HG02623 (cell line): Measurements from ENCODE around the gene FBXL17.

Experiments
- ATAC-seq: cut with Tn5 transposase; IDR thresholded peaks from one replicate; pipeline ENCODE4 v1.9.1; 2021; ENCODE audit warnings: moderate library complexity; ENCODE audit not compliant: unreplicated experiment

The FBXL17 gene

DNA sequence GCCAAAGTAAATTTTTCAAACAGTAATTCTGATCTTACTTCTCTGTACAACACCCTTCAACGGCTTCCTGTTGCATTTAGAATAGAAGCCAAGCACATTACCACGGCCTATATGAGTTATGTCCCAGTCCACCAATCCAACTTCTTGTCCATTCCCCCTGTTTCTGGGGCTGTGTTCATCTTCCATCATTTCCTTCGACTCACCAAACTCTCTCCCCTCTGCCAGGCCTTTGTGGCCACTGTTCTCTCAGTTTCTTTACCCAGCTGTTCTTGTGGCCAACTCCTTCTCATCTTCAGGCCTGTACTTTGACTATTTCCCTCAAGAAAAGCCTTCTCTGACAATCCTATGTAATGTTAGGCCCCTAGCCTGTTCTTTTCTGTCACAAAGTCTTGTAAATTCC lies 451.8 kb downstream of the FBXL17 start:
- ATAC-seq, result no peak

DNA sequence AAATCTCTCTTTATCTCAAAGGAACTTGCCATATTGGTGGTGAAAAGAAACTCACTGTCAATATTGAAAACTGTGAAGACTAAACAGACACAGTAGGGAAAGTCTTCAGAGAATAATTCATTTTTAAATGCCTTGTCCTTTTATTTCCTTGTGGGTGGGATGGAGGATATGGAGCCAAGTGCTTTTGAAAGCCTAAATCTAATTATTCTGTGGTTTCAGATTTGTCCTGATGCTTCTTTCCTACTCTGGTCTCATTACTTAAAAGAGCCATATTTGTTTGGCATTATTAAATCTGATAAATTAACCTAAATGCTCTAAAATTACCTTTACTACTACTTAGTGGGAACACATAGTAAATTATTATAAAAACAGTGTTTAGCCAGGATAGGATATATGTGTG lies 452.8 kb downstream of the FBXL17 start:
- ATAC-seq, result no peak

DNA sequence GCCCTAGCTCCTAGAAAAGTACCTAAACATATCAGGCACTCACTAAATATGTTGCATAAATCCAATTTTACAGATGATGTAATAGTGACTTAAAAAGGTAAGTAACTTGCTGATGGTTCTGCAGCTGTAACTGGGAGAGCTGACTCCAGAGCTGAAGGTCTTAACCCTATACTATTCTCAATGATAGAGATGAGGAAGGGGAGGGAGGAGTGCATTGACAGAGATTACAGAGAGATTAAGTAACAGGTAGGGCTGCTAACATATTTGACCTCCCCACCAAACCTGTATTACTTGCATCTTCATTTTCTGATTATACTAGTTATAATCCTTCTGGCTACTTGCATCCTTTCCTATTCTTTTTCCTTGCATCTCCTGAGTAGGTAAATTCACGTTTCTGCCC lies 455.8 kb downstream of the FBXL17 start:
- no peak for ATAC-seq

DNA sequence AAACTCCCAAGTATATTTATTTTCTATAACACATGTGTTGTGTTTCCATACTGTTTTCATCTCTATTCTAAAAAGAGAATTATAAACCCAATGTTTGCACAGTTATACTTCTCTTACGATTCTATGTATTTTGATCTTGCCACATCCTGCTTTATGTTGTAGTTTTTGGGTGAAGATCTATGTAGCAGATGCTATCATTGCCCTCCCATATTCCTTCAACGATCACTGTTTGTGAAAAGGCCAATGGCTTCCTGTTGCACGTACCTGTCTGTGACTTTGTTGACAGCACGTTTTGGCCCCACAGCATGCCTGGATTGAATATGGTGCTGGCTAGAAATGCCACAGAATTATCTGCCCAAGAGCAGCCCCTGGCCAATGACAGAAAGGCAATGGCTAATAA lies 456.7 kb downstream of the FBXL17 start:
- no peak for ATAC-seq

DNA sequence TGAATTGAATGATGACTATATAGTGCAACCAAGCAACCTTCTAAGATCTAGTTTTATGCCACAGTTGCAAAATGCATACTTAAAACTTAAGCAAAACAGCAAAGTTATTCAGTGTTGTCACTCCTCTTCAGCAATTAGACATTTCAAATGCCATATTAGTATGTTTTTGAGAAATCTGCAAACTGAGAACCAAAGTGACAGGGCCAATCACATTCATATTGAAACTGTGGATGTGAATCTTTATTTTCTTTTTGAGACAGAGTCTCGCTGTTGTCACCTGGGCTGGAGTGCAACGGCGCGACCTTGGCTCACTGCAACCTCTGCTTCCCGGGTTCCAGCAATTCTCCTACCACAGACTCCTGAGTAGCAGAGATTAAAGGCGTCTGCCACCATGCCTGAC lies 461.9 kb downstream of the FBXL17 start:
- ATAC-seq, result peak; percentile 41

DNA sequence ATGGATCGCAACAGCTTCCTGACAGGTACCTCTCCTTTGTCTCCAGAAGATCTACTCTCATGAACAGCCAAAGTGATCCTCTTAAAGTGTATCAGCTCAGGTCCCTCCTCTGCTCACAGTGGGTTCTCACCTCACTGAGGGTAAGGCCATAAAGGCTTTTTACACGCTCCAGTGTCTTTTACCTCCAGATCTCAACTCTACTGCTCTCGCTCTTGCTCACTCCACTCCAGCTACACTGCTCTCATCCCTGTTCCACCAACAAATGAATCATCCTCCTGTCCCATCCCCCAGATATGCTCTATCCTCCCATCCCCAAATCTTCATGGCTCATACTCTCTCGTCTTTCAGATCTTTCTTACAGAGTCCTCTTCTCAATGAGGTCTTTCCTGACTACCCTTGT lies 462.5 kb downstream of the FBXL17 start:
- no peak for ATAC-seq

DNA sequence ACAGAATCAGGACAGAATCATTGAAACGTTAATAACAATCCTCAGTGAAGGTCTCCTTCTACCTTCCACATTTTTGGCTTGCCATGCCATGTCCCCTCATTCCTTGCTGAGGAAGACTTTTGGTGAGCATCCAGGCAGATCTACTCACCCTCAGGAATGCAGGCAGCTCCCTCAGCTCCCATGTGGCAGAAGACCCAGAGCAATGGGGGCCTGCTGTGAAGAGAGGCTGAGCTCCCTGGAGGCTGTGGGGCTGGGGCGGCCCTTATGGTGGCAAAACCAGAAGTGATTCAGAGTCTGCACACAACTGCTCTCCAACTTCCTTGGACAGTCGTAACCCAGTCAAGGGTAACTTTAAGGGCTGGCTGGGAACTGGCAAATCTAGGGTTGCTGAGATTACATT lies 463.9 kb downstream of the FBXL17 start:
- no peak for ATAC-seq

DNA sequence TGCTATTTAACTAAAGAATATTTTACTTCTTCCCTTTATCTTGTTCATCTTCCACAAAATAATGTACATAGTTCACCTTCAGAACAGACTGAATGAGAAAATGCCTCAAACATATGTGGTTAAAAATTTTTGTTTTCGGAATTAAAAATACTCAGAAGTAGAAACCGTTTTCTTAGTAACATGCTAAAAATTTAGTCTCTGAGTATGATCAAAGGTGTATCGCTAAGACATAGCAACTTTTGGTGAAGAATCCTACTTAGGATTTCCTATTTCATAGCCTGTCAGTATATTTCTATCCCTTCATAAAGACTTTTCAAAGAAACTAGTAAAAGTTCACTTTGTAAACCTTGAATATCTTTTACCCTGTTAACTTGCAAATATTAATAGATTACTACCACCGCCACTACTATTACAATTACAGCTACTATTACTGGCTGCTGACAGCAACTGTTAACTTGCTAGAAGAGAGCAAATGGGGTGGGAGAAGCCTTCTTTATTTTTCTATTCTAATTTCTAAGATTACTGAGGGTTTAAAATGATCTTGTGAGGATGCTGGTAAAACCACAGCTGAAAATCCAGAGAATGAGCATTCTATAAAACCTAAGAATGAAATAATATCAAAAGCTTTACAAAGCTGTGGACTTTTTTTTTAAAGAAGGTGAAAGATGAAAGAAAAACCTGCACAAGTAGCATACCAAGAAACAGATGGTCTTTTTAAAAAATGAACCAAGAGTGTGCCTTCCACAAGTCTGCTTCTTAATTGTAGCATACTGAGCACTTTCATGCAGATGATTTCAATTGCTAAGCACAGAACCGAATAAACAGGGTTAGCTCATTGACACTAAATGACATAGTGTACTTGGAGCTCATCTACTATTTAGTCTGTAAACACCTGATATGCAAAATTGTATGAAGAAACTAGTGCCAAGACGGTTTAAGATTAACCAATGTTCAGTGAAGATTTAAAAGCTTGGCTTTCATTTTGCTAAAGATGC lies 464.9 kb downstream of the FBXL17 start:
- no peak for ATAC-seq

DNA sequence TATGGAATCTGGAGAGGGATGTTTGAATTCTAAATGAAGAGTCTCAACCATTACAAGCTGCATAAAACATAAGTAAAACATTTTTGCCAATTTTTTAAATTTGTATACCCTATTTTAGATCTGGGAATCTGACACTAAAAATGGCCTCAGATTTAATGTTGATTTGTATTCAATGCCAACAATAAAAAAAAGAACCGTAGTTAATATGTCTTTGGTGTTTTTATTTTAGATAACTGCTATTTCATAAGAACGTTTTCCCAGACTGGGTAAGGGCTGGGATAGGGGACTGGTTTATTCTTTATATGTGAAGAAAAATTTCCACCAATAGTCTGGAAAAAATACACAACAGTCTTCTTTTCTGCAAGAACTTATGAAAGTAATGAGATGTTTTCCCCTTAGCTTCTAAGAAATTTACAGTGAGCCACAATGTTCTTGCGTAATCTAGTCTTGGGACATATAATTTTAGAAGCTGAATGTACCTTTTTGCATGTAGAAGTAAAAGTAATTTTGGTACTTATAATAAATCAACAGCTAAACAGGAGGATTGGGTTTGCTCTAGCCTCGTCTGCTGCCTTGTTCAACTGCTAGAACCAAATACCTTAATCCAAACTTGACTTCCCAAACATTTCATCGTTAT lies 466.6 kb downstream of the FBXL17 start:
- ATAC-seq, result no peak

DNA sequence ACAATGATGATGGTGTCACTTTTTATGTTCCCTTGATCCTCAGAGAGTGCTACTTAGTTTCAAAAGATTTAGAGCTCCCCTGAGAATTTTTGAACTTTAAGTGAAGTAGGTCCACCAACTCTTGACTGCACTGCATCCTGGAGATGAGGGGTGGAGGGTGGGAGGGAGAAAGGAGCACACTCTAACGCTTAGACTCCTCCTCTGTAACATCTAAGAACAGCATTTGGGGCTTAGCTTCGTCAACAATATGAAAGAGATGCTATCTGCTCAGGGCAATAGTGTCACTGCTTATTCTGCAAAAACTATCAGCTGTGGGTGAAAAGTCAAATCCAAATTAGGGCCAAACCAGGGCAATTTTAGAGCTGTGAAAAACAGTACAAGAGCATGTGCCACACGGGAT lies 468.4 kb downstream of the FBXL17 start:
- ATAC-seq, result no peak

DNA sequence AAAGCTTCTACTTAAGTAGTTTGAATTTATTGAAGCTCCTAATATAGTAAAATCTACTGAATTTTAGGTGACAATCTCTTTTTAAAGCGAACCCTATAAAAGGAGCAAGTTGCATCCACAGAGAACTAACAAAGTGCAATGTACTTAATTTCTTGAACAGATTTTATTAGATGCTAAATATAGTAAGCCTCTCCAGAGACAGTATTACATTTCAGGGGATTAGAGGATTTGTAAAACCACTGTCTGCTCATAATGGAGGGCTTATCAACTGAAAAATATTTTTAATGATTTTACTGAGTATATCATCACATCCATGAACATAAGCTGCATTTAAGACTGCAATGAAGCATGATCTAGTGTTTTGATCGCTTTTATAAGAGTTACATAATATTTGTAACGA lies 481.2 kb downstream of the FBXL17 start:
- ATAC-seq, result no peak

DNA sequence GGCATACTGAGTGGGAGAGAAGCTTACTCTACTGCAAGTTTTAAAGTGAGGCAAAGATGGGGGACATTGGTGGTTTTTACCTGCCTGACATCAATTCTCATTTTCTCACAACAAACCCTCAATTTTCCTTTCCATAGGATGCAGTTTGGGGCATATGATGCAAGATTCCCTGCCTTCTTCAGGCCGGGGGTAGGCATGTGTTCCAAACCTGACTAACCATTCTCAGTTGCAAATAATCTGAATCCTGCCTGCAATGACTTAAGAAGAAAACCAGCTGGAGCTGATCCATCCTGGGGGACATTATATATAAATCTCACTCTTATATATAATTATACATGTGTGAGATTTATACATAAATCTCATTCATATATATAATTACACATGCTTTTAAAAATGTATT lies 487.5 kb downstream of the FBXL17 start:
- no peak for ATAC-seq

DNA sequence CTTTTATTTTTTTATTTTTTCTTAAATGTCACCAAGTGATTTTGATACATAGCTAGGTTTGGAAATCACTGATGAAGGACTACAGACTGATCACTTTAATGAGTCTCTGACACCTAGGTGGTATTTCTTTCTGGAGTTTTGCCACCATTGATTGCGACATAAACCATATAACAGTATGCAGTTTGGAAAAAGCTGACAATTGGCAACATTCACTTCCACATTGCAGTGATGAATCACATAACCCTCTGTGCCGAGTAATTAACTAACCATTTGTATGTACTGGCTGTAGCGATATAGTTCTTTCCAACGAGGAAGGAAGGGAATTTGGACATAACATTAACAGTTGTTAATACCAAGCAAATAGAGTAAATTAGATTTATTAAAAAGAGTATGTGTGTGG lies 488.3 kb downstream of the FBXL17 start:
- ATAC-seq, result no peak

DNA sequence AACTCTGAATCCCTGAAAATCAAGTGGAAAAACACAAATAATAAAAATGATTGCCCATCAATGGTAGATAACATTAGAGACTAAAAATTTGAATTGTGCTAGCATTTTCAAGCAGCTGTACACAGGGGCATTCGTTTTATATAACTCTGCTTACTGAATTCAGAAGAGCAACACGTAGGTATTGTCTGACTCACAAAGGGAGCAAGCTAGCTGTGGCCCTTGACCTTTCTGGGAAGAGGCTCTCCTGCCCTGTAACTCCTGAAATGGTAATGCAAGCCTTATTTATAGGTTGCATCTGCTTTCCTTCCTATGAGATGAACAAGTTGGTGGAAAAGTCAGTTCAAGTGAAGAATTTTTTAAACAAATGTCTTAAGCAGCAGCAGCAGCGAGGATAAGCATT lies 492.5 kb downstream of the FBXL17 start:
- ATAC-seq, result no peak

DNA sequence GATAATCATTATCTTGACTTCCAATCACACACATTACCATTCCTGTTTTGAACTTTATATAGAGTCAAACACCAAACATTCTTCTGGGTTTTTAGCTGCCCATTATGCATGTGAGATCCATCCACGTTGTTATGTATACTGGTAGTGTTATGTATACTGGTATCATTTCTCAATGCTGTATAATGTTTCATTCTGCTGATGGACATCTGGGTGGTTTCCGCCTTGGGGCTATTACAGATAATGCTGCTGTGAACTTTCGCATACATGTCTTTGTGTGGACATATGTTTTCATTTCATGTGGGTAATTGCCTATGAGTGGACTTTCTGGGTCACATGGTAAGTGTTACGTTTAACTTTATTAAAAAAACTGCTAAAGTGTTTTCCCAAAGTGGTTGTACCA lies 493.4 kb downstream of the FBXL17 start:
- no peak for ATAC-seq

DNA sequence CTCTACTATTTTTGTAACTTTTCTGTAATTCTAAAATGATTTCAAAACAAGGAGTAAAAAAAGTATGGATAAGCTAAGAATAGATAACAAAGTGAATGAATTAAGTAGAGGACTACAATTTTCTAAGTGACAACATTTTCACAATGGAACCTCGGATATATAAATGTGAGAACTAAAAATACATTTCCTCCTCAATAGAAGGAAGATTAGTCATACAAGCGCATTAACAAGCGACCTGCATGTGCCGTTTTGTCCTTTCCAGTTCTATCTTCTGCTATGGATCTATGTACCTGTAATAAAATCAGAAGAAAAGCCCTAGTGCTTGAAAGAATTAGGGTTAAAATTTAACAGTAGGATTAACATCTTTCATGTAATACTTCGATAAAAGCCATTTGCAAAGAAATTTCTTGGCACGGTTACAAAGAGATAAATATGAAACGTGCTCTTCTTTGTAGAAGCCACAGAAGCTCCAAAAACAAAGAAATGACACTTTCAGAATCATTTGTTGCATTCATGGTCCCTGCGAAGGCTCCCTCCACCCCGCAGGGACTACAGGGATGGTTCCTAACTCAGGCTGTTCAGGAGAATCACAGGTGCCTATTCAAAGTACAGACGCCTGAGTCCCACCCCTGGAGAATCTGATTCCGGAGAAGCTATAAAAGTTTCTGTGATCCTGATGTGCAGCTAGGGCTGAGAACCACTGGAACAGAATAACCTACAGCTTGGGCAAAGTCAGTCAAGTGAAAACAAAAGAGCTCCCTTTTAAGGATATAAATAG lies 494.5 kb downstream of the FBXL17 start:
- ATAC-seq, result no peak

DNA sequence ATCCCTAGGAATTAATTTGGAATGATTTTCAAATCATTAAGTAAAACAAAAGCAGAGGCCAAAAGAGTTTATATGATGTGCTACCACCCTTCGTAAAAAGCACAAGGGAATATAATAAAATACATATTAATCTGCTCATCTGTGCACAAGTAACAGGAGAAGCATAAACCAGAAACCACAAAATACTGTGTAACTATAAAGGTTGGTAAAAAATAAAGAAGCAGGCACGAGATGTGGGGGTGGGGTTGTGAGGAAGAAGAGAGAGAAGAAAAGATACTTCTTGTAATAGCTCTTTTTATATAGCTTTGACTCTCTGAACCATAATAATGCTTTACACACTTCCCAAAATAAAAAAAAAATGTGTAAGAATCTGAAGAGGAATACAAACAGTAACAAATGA lies 496.3 kb downstream of the FBXL17 start:
- no peak for ATAC-seq

DNA sequence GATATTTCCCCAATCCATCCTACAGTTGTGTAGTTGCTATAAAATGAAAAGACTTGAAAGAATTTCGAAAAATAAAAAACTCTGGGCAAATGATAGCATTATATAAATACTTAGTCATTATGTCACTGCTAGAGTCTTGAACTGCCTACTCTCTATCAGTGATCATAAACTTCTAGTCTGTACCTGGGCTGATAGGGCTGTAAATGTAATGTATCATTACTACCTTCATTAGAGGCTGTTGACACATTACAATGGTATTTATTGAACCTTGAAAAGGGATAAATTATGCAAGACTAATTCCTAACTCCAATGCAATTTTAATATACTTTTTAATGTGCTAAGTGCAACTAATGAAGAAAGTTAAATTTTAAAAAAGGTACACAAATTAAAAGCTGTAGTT lies 497.0 kb downstream of the FBXL17 start:
- ATAC-seq, result no peak

DNA sequence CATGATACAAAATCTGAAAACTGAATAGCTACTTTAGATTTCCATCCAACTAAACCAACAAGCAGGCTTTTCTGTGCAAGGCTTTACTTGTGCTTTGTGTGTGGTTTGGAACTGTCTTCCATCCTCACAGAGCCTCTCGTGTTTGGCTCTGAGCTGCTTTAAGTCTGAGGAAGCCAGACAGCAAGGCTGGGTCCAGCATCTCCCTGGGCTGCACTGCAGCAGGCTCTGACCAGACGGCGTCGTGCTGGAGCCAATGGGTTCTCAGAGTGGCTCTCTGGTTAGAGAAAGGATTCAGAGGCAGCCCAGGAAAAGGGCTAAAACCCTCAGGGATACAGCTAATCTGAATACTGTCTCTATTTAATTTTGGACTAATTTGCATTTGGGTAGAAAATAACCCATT lies 503.2 kb downstream of the FBXL17 start:
- no peak for ATAC-seq

DNA sequence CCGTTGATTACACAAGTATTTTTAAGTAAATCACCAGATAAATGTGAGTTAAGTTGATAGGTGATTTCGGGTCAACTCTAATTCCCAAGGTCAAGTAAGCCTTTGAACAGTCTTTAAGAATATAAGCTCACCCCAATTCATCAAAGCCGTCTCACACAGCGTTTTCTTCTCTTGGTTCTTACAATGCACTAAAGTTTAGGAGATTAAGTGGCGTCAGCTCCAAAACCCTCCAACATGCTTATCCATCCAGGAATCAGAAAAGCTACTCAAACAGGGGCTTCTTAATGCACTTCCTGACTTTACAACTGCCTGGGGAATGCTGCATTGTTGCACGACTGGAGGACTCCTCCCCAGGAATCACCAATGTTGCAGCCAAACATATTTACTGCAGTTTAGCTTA lies 505.0 kb downstream of the FBXL17 start:
- no peak for ATAC-seq

DNA sequence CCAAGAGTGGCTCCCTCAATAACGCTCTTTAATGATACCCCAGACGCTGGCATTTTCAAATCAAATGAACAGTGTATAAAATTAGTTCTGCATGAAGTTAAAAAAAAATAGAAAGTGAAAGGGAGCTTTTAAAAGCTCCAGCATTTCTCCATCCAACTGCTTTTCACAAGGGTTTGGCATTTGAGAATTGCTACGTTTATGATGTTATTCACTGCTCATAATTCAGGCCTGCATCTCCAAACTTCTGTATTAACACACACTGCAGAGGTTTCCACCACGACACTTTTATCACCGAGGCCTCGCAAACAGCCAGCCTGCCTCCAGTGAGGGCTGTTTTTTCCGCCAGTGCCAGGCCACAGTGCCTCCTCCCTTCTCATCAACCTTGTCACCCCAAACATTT lies 505.6 kb downstream of the FBXL17 start:
- no peak for ATAC-seq

DNA sequence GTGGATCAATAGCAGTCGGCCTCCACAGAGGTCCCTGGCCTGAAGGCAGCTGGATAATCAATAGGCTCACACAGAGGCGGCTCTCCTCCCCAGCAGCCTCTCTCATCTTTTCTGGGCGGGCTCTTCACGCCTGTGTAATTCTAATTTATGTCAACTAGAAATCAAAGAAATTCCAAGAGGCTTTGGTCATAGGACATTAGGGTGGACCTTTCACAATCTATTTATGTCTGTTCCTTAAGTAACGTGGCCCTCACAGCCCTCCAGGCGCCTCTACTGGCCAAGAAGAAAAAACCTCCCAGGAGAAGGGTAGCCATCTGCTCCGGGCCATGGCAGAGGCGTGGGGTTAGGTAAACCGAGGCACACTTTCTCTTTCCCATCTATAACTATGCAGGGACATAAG lies 506.1 kb downstream of the FBXL17 start:
- no peak for ATAC-seq
